ENCODE data around the gene OAS2.

- TF ChIP-seq HOXA7 (CRISPR knock-in tag; IDR thresholded peaks at IDR 0.05): no peak
- TF ChIP-seq, protein P1, sequence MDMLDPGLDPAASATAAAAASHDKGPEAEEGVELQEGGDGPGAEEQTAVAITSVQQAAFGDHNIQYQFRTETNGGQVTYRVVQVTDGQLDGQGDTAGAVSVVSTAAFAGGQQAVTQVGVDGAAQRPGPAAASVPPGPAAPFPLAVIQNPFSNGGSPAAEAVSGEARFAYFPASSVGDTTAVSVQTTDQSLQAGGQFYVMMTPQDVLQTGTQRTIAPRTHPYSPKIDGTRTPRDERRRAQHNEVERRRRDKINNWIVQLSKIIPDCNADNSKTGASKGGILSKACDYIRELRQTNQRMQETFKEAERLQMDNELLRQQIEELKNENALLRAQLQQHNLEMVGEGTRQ (IDR thresholded peaks at IDR 0.05): no peak
- no peak for TF ChIP-seq CBX2 (IDR thresholded peaks at IDR 0.05; ENCODE audit: borderline replicate concordance, low read depth)
- TF ChIP-seq RNF2 (IDR thresholded peaks at IDR 0.05; ENCODE audit: borderline replicate concordance, low read depth): no peak
- TF ChIP-seq SMC3 (IDR thresholded peaks at IDR 0.05): no peak
- no peak for TF ChIP-seq BHLHE40 (IDR thresholded peaks at IDR 0.05; ENCODE audit: low read depth, low read length)
- no peak for TF ChIP-seq POLR2A (IDR thresholded peaks at IDR 0.05; ENCODE audit: low read length)
- TF ChIP-seq, protein P2, sequence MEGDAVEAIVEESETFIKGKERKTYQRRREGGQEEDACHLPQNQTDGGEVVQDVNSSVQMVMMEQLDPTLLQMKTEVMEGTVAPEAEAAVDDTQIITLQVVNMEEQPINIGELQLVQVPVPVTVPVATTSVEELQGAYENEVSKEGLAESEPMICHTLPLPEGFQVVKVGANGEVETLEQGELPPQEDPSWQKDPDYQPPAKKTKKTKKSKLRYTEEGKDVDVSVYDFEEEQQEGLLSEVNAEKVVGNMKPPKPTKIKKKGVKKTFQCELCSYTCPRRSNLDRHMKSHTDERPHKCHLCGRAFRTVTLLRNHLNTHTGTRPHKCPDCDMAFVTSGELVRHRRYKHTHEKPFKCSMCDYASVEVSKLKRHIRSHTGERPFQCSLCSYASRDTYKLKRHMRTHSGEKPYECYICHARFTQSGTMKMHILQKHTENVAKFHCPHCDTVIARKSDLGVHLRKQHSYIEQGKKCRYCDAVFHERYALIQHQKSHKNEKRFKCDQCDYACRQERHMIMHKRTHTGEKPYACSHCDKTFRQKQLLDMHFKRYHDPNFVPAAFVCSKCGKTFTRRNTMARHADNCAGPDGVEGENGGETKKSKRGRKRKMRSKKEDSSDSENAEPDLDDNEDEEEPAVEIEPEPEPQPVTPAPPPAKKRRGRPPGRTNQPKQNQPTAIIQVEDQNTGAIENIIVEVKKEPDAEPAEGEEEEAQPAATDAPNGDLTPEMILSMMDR (IDR thresholded peaks at IDR 0.05): no peak
- TF ChIP-seq CBX8 (IDR thresholded peaks at IDR 0.05): no peak
- no peak for TF ChIP-seq MYC (IDR thresholded peaks at IDR 0.05; ENCODE audit: borderline replicate concordance, low read length)
Observed at GRCh38 chr12:112946236-112947000, 31.9 kb upstream of the OAS2 start.

Data from A549 (cell line).